NCI-H2196 treated with DMSO at 0.1 percent for 48 hours (cell line): ENCODE results near the gene GRIP2.

Experiments
- DNase-seq: peaks from one replicate; lab custom pipeline; 2025; ENCODE audit not compliant: unreplicated experiment; lab: John Stamatoyannopoulos, UW

Gene GRIP2

DNA sequence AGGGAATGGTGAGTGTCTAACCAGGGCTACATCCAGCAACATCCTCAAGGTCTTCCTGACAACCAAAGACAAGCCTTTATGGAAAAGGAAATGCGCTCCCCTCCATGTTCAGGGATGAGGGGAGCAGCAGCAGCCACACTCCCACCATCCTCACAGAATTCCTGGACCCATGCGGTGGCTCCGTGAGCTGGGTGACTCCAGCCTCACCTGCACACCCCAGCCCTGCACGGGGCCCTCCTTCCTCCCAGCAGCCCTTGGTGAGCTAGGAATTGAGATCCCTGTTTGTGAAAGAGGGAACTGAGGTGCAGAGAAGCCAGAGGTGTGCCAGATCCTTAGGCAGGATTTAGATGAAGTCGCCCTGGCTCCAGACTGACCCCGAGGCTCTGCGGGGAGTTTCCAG, 52.3 kb downstream of the GRIP2 start:
- DNase-seq: no peak

DNA sequence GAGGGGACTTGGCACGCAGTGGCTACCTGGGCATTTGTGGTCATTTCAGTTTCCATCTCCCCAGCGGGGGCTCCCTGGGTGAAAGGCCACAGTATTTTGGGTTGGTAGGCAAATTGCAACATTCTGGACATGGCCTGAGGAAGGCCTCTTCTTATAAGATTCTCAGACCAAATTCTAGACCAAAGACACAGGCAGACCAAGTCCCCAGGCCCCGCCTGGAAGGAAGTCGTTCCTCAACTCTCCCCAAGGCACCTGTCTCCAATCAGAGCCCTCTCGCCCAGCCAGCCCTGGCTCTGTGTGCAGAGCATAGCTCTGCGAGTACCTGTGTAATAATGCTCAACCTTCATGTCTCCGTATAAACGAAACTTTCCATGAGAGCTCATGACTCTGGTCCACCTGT, 53.1 kb downstream of the GRIP2 start:
- no peak for DNase-seq

DNA sequence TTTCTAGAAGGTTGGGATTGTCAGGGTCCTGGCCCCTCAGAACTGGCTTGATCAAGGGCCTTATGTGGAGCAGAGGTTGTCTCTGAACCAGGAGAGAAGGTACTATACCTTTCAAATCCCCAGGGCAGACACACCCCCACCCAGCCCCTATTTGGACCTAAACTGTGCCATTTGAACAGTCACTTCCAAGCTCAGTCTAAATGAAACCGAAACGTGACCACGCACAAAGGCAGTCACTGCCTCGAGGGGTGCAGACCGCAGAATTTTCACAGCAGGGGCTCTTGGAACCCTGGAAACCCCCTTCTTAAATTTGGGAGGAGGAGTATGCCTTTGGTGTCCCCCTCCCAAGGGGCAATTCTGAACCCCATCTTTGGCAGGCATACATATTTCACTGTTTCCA, 53.7 kb downstream of the GRIP2 start:
- DNase-seq: no peak

DNA sequence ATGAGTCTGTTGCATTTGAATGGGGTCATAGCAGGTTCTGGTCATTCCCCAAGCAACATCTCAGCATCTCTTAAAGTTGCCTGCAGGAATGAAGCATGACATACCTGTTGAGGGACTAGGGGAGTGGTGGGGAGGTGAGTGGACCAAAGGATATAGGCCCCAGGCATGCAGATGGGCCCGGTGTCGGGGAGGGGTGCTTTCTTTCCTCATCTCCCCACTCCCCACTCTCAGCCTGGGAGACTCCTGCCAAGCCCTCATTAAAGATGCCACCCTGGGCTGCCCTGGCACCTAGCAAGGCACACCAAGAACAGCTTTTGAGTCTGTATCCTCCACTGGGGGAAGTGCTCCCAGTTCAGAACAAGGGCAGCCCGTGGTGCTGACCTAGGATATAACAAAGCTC, 54.2 kb downstream of the GRIP2 start:
- no peak for DNase-seq

DNA sequence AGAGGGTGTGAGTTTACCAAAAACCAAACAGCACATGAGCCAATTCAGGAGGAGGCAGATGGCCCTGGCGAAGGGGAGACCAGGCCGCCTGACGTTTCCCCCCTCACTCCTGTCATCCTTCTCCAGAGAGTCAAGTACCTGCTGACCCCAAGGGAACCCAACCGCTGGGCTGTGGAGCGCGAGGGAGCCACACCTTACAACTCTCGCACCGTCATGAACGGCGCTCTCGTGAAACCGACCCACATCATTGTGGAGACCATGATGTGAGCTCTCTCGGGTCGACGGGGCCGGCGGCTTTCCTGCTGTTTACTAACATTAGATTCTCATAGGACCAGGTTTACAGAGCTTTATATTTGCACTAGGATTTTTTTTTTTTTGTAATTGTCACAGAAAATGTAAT, 55.4 kb downstream of the GRIP2 start:
- no peak for DNase-seq

DNA sequence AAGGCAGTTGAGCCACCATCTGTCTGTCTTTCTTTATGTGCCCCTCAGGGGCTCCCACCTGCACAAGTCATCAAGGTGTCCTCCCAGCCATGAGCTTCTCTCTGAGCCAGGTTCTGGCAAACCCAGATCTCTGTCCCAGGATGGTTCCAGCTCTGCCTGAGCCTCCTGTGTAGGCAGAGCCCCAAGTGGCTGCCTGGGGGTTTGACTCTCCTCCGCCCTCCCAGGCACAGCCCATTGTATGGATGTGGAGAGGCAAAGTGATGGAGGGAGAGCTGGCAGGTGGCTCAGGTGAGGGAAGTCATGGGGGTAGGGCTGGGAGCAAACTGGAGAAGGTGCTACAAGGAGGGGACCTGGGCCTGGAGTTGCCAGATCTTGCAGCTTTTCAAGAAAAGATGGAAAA, 56.9 kb downstream of the GRIP2 start:
- DNase-seq: no peak

DNA sequence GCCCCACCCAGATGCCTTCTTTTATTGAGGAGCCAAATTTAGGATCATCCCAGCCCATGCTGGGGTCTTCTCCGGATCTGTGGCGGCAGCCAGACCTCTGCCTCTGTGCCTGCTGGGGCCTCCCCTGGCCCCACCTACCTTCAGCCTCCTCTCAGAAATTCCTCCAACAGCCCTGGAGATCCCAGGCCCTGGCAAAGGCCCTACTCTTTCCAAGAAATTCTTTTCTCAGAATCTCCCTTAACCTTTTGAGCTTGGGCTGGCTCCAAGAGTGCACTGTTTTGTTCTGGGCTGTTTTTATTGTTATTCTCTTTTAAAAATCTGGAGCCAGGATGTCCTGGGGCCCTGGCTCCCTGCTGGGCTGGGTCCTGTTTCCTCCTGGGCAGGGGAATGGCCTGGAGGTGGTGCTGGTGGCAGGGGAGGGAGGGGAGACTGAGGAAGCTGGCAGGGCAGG, 57.8 kb downstream of the GRIP2 start:
- DNase-seq: no peak

DNA sequence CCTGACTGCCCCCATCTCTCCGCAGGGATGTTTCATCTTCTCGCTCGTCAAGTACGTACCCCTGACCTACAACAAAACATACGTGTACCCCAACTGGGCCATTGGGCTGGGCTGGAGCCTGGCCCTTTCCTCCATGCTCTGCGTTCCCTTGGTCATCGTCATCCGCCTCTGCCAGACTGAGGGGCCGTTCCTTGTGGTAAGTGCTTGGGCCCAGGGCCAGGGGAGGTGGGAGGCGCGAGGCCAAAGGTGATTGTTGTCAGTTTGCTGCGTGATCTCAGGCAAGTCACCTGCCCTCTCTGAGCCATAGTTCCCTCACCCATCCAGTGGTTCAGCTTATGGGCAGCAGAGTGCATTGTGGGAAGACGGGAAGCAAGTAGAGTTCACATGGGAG, 58.5 kb downstream of the GRIP2 start:
- no peak for DNase-seq

DNA sequence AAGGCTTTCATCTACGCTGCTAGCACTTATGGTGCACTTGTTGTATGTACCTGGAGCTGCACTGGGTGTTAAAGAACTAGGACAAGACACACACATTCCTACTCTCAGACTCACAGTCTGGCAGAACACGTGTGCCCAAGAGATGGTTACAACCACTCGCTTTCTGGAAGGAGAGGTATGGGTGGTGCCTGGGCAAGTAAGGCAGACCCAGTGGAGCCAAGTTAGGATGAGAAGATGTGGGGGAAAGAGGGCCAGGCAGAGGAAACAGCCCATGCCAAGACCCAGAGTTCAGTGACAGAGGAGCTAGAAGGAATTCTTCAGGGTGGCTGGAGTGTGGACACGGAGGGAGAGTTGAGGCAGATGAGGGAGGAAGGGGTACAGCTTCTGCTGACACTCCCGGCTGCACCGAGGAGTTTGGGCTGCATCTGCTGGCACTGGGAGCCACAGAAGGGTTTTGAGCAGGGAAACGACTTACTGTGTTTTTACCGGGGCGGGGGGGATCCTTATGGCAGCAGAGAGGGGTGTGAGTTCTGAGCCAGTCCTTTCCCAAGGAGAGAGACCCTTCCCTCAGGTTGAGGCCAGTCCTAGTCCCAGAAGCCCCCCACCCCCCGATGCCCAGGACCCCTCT, 59.0 kb downstream of the GRIP2 start:
- no peak for DNase-seq

DNA sequence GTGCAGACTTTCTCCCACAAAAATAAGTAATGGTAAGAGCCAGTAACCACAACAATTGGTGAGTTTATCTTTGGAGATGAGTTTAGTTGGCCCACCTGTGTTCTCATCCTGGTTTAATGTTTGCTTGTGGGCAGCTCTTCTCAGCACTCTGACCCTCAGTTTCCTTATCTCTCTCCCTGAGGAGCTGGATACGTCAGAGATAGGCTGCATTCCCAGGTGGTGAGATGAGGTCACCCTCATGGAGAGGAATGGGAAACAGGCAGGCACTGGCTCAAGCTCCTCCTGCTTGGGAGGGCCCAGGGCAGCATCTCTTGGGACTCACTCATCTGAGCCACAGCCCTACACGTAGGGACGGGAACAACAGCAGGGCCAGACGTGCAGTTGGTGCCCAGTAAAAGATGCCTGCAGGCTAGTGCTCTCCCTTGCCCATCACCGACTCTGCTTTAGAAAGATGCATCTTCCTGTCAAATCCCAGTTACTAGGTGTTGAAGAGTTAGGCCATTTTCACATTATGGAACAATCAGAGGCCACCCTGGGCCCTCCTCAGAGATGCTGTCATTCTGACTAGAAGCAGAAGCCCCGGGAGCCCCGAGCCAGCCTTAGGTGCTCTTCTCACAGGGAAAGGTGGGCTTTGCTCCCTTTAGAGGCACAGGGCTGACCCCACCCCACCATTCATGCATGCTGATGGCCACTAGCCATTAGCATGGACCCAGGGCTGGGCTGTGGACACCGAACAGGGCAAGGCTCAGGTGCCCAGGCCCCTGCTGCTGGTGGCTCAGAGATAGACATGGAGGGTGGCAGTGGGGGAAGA, 59.7 kb downstream of the GRIP2 start:
- DNase-seq: no peak

DNA sequence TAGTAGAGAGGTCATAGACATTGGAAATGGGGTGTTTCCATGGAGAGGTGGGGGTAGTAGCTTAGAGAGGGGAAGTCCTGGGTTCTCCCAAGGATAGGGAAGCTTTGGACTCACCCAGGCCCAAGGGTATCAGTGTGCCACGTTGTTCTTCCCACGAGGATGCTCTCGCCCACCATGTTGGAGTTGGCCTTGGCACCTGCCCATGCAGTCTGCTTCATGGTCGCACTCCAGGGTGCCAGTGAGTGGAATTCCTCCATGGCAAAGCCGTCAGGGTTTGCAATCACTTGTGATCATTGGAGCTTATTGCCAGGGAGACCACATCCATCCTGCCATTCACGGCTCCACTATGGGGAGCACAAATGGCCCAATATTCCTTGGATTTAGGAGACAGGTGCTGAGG, 60.6 kb downstream of the GRIP2 start:
- DNase-seq: no peak

DNA sequence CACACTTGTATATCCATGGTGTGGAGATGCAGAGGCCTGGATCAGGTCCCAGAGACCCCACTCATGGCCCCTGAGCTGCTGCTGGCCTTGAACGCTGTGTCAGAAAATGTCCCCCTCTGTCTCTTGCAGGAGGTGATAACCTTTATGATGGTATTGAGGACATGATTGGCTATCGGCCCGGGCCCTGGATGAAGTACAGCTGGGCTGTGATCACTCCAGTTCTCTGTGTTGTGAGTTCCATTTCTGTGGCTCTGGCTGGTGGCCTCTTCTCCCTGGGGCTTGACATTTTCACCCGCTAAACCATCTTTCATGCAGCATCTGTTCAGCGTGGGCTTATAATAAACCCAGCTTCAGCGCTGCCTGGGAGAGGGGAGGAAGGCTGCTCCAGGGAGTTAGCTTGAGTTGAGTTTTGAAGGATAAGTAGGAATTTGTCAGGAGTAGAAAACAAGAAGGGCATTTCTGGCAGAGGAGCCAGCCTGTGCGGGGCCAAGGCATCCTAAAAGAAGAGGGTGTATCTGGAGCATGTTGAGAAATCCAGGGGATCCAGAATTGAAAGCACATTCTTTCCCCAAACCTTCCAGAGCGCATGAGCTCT, 61.1 kb downstream of the GRIP2 start:
- no peak for DNase-seq

DNA sequence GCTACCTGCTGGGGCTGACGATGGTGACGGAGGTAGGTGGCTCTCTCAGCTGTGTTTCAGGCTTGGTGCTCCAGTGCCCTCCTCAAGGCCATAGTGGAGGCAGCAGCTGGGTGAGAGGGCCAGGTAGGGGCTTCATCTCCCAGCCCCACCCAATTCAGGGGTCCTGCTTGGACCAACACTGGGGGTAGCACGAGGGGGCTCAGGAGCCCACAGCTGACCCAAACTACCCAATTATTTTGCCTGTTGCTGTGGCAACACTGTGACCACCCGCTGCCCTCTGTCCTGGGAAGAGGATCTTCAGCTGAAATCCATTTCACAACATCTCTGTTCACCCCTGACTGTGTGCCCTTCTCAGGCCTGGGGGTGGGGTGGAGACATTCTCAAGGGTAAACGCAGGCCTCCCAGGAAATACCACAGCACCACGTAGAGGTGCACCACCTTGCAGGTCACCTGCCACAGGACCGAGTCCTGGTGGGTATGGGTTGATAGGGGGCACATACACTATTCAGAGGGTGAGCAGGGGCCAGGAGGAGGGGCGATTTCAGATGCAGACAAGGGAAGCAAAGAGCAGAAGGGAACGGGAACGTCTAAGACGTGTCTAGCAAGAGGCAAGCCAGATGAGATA, 62.7 kb downstream of the GRIP2 start:
- DNase-seq: no peak

DNA sequence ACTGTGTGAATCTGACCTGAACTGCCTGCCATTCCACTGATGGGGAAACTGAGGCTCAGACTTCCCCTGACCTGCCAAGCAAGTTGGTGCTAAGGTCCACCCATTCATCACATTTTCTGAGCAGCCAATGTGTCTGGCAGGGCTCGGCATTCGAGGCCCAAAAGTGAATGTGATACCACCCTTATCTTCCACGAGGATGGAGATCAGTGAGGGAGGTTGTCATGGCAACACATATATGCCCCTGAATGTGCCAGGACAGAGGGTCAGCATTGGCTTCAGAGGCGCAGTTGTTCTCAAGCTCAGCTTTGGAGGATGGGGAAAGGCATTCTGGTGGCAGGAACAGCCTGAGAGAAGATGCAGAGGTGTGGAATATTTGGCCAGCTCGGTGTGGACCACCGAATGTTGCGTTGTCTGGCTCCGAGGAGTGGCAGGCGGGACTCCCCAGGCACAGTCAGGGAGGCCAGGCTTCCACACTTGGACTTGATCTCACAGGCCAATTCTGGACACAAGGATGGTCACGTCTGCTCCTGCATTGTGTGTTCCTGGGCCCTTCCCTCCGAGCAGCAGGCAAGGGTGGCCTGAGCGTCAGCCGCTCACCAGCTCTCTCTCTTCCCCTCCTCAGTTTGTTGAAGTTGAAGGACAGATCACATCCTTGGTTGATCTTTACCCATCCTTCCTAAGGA, 63.4 kb downstream of the GRIP2 start:
- no peak for DNase-seq

DNA sequence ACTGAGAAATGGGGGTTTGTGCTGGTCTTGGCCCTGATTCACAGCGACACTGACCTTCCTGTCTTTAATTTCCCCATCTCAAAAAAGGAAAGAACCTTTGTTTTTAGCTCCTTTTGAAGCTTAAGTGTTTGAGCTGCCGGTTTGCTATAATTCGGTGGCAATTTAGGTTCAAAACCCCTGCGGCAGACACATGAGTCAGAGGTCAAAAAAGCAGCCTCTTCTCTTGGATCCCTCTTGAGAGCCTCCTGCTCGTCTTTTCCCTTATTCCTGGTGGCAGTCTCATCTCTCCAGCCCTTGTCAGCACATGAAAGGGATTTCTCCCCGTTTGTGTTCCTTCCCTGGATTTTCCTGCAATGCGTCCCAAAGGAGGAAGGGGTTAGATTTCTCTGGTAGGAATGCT, 64.5 kb downstream of the GRIP2 start:
- DNase-seq: no peak

DNA sequence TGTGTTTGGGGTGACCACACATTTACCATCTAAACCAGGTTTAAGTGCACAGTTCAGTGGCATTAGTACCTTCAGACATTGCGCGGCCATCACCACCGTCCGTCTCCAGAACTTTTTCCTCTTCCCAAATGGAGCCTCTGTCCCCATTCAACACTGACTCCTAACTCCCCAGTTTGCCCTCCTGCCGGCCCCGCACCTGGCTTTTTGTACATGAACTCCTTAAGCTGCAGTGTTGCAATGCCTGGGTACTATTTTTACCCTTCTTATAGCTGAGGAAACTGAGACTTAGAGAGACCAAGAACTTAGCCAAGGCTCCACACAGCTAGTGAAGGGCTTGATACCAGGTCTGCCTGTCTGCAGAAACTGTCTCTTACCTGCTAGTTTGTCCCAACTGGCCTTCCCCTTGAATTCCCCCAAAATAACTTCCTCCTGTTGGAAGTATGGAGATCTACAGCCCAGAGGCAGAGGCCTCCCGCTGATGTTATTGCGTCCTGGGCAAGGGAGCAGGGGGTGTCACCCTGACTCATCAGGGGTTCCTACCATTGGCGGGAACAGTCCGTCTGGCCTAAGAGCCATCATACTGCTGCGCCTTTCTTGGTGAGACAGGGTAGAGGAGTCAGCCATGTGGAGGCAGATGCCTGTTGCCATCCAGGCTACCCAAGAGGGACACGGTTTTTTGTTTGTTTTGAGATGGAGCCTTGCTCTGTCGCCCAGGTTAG, 65.6 kb downstream of the GRIP2 start:
- DNase-seq: no peak

DNA sequence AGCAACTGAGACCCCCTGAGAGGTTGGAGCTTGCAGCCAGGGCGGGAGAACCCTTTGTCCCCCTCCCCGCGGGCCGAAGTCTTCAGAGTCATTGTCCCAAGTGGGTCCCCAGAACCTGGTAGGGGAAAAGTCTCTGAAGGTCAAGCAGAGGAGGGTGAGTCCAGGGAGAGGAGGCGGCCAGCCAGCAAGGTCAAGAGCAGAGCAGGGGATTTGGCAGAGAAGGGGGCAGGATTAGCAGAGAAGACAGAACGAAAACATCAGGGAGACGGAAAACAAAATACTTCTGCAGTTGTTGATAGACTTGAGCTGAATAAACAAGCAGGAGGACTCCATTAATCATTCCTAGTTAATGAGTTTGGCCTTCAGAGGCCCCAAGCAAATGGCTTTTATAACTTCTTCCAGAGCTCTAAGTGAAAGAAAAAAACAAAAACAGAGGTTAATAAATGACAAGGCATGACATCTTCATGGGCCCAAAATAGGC, 66.7 kb downstream of the GRIP2 start:
- no peak for DNase-seq

DNA sequence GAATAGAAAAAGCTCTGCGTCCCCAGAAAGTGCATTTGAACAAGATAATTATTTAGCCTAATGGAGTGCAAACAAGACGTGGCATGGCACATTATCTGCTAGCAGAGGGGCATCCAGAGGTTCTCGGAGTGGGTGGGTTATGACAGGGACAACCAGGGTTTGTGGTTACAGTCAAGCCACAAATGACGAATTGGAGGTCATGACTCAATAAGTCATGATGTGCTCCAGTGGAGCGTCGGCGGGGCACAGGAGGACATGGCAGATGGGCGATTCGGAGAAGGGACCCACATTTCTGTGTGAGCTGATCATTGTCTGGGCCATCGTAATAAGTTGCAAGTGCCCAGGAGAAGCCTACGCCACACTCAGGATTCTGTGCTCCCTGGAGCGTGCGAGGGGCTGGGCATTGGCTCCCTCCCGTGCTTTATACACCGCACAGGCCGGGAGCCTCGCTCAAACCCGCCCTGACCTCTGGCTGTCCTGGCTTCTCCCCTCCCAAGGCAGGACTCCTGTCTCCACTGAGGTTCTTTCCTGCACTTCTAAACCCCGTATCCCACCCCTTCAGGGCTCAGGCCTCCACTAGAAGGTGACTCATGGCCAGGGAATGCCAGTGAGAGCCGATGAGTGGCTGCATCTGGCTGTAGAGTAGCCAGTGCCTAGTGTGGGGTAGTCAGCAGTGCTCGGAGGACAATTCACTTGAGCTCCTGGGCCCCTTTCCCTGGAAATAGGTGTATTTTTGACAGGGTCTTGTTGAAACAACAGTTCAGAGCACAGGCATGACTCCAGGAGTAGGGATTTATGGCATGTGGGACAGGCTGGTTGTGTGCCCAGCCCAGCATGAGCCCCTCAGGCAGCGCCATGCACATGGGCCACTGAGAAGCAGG, 67.4 kb downstream of the GRIP2 start:
- no peak for DNase-seq

DNA sequence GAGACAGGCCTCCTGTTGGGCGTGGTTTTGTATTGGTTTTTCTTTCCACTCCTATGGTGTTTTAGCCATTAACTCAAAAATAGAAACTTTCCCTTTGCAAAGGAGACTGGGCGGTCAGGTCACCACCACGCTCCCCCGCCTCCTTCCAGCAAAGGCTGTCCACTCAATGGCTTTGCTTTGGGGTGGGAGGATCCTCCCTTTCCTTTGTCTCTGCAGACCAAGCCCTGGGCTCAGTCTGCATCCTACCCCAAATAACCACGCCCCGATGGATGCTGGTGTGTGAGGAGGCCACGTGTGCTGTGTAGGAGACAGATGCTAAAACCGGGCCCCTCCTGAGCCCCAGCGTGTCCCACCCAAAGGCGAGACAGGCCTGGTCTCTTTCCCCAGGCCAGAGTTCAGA, 68.5 kb downstream of the GRIP2 start:
- no peak for DNase-seq

DNA sequence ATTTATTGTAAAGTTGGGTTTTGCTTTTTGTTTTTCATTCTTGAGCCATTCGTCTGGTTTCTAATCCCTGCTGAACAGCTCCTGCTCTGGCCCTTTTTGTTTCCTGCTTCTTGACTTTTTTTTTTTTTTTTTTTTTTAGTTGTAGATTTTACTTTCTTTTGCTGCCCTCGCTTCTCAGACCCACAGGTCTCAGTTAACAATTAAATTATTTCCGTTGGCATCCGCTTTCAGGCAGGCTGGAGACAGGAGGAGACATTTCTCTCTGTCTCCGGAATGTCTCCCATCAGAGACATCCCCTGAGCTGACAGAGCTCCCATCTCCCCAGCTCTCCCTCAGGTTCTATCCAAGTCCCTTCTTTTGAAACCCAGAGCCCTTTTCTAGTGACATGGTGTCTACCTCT, 69.1 kb downstream of the GRIP2 start:
- no peak for DNase-seq
